Caco-2 (cell line): Measurements from ENCODE around the gene TFRC. TPM values are rescaled to one million over a fixed set of nuclear protein-coding genes. Genes with fewer than 3 reads are reported as not detected.
"Not testable (repeated sequence)": the region's sequence is repeated elsewhere in the genome, so short reads cannot be mapped to it uniquely, and the experiment has no call there.

Experiments used
- BruUV-seq: library from RNA; stranded (reverse); fragments of 400-500 nt; replicated peaks from 2 replicates; lab custom pipeline; 2021; lab: Mats Ljungman, UMichigan
- CTCF ChIA-PET: fragments of 300-600 bp; sonication (Branson Sonifier 250); formaldehyde crosslinking; loops from one replicate; lab custom pipeline; 2022; ENCODE audit warnings: antibody characterized with exemption; lab: Charles Lee
- POLR2A ChIA-PET: fragments of 300-600 bp; sonication (Branson Sonifier 250); formaldehyde crosslinking; loops from one replicate; lab custom pipeline; 2022; ENCODE audit warnings: antibody characterized with exemption; lab: Charles Lee
- DNase-seq, 2 experiments: peaks; one replicate each; pipeline versions ENCODE4 v3.0.0 to v3.0.0-alpha.2; 2020 to 2022
- H3K27me3 ChIP-seq: replicated peaks from 2 replicates; pipeline ENCODE4 v1.6.0; 2011; ENCODE audit warnings: low read length; ENCODE audit not compliant: control insufficient read depth, insufficient read depth
- H3K36me3 ChIP-seq: 2 replicates; pipeline ENCODE4 v1.5.1; 2011; ENCODE audit warnings: low read length; ENCODE audit not compliant: control insufficient read depth, insufficient read depth
- H3K4me1 ChIP-seq: fragments of 250-450 bp; sonication (Bioruptor Pico); 2 replicates; pipeline ENCODE4 v1.5.1; 2020; ENCODE audit warnings: mild to moderate bottlenecking
- H3K4me3 ChIP-seq: 2 replicates; pipeline ENCODE4 v1.5.1; 2011; ENCODE audit warnings: low read depth, mild to moderate bottlenecking, control low read depth, low read length
- H3K9me3 ChIP-seq: fragments of 250-450 bp; sonication (Bioruptor Pico); 2 replicates; pipeline ENCODE4 v1.5.1; 2020; ENCODE audit warnings: mild to moderate bottlenecking, moderate library complexity
- H3K27ac Mint-ChIP-seq: one replicate; pipeline ENCODE4 v1.8.0; 2022; ENCODE audit warnings: mixed read lengths; ENCODE audit not compliant: unreplicated experiment
- H3K27me3 Mint-ChIP-seq: one replicate; pipeline ENCODE4 v1.8.0; 2022; ENCODE audit warnings: mixed read lengths; ENCODE audit not compliant: insufficient read depth, unreplicated experiment
- H3K36me3 Mint-ChIP-seq: one replicate; pipeline ENCODE4 v1.8.0; 2022; ENCODE audit warnings: mild to moderate bottlenecking, mixed read lengths; ENCODE audit not compliant: insufficient read depth, unreplicated experiment
- H3K4me1 Mint-ChIP-seq: one replicate; pipeline ENCODE4 v1.8.0; 2022; ENCODE audit warnings: low read depth, mixed read lengths; ENCODE audit not compliant: unreplicated experiment
- H3K4me3 Mint-ChIP-seq: one replicate; pipeline ENCODE4 v1.8.0; 2022; ENCODE audit warnings: mild to moderate bottlenecking, moderate library complexity, mixed read lengths; ENCODE audit not compliant: unreplicated experiment
- H3K9me3 Mint-ChIP-seq: one replicate; pipeline ENCODE4 v1.8.0; 2022; ENCODE audit warnings: mixed read lengths; ENCODE audit not compliant: unreplicated experiment
- CTCF ChIP-seq, 2 experiments: fragments of 200-600 bp in 1 of 2; IDR thresholded peaks; 1 replicate in 1 of 2; 2 replicates in 1 of 2; pipeline versions ENCODE4 v1.5.1 to v1.8.0; 2011 to 2022; ENCODE audit warnings: antibody characterized with exemption in 1 of 2, control low read depth in 1 of 2, inconsistent platforms in 1 of 2, low read depth in 1 of 2, low read length in 1 of 2, mild to moderate bottlenecking in 1 of 2, moderate library complexity in 1 of 2; ENCODE audit not compliant: insufficient read depth in 1 of 2, severe bottlenecking in 1 of 2, unreplicated experiment in 1 of 2
- intact Hi-C: fragments of 100-400 bp; cut with micrococcal nuclease; formaldehyde crosslinking; loops from one replicate; pipeline ENCODE4 v1.10.0; 2022; ENCODE audit not compliant: unreplicated experiment
- total RNA-seq: library from RNA; stranded (reverse); gene quantifications from 2 replicates; pipeline ENCODE4 v1.2.3, GENCODE V29; 2022

TFRC gene
- total RNA-seq, 1 experiment from 2014 or later: 267 TPM

DNA sequence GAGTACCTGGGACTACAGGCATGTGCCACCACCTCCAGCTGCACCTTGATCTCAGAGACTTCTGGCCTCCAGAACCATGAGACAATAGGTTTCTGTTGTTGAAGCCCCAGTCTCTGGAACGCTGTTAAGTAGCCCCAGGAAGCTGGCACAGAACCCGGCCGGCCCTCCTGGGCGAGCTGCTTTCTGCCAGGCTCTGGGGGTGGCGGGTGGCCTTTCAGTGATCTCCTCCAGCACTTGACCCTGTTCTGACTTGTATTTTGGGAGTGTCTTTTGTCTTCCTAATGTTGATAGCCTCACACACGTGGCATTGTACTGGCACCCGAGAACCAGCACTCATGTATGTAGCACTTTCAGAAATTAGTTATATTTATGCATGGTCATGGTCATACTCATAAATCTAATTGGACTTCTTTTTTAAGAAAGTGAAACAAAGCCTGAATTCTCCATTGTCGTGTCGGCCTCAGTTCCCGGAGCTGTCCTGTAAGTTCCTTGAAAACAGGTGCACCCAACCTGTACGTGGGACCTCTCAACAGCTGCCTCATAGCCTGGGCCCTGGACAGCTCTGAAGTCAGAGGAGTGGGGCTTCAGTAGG, 74.0 kb downstream of the TFRC start:
- no peak for TF ChIP-seq CTCF (IDR thresholded peaks at IDR 0.05; ENCODE audit: insufficient read depth in 1 of 2, low read depth in 1 of 2, low read length in 1 of 2, severe bottlenecking in 1 of 2, unreplicated experiment in 1 of 2)
- ChIA-PET CTCF (no interaction called here), POLR2A (no interaction called here)
- Mint-ChIP-seq H3K27me3 (peaks cover 11% of the 10 kb centered on the region), H3K36me3 (no peaks in the 10 kb centered on the region), H3K4me3 (no peak overlapping the region), H3K27ac (no peak overlapping the region), H3K4me1 (no peaks in the 10 kb centered on the region), H3K9me3 (peaks cover 12% of the 10 kb centered on the region)
- H3K9me3 ChIP-seq: 0 out of 2 replicates have a peak, but pooled peaks cover 6% of the 10 kb centered on the region
- BruUV-seq: no TSS peak
- H3K4me3 ChIP-seq: no peak overlapping the region
- H3K4me1 ChIP-seq: no peaks in the 10 kb centered on the region
- H3K36me3 ChIP-seq: no peaks in the 10 kb centered on the region
- H3K27me3 ChIP-seq: no peaks in the 10 kb centered on the region
- intact Hi-C loops: no loop called here
- DNase-seq: no peak

GRCh38 chr3:196005338-196005737, 76.6 kb downstream of the TFRC start:
- CTCF ChIA-PET, H3K9me3 Mint-ChIP-seq, H3K4me3 Mint-ChIP-seq, H3K4me1 Mint-ChIP-seq, H3K4me3 ChIP-seq, H3K4me1 ChIP-seq, intact Hi-C loops, BruUV-seq, H3K36me3 Mint-ChIP-seq, H3K27me3 ChIP-seq, DNase-seq, H3K9me3 ChIP-seq, POLR2A ChIA-PET, H3K27ac Mint-ChIP-seq, H3K36me3 ChIP-seq: not testable (repeated sequence)
- H3K27me3 Mint-ChIP-seq: peaks cover 17% of the 10 kb centered on the region

DNA sequence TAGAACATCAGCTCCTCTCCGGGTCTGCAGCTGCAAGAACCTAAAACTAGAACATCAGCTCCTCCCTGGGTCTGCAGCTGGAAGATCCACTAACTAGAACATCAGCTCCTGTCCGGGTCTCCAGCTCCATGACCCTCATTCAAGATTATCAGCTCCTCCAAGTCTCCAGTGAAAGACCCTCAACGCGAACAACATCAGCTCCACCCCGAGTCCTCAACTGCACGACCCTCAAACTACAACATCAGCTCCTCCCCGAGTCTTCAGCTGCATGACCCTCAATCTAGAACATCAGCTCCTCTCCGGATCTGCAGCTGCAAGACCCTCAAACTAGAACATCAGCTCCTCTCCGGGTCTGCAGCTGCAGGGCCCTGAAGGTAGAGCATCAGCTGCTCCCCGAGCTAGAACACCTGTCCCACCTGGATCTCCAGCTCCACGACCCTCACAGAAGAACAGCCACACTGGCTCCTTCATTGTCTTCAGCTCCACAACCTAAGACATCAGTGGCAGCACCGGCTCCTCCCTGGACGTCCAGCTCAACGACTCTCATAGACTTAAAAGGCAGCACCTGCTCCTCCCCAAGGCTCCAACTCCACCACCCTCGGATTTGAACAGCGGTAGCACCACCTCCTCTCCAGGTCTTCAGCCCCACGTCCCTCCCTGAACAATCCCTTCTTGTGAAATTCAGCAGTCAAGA, 77.4 kb downstream of the TFRC start:
- H3K4me1 Mint-ChIP-seq, CTCF ChIA-PET, H3K27me3 ChIP-seq, H3K9me3 Mint-ChIP-seq, POLR2A ChIA-PET, H3K4me3 Mint-ChIP-seq, H3K36me3 ChIP-seq, H3K9me3 ChIP-seq, H3K27ac Mint-ChIP-seq, H3K36me3 Mint-ChIP-seq, intact Hi-C loops, H3K4me1 ChIP-seq, DNase-seq, BruUV-seq, H3K4me3 ChIP-seq: not testable (repeated sequence)
- peaks cover 21% of the 10 kb centered on the region for H3K27me3 Mint-ChIP-seq

DNA sequence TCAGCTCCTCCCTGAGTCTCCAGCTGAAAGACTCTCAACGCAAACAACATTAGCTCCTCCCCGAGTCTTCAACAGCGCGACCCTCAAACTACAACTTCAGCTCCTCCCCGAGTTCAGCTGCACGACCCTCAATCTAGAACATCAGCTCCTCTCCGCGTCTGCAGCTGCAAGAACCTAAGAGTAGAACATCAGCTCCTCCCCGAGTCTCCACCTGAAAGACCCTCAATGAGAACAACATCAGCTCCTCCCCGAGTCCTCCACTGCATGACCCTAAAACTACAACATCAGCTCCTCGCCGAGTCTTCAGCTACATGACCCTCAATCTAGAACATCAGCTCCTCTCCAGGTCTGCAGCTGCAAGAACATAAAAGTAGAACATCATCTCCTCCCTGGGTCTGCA, 78.3 kb downstream of the TFRC start:
- no peak for TF ChIP-seq CTCF (IDR thresholded peaks at IDR 0.05; ENCODE audit: insufficient read depth in 1 of 2, low read depth in 1 of 2, low read length in 1 of 2, severe bottlenecking in 1 of 2, unreplicated experiment in 1 of 2)
- H3K36me3 Mint-ChIP-seq: no peaks in the 10 kb centered on the region
- POLR2A ChIA-PET: no interaction called here
- peaks cover 25% of the 10 kb centered on the region for H3K27me3 Mint-ChIP-seq
- no peak for DNase-seq
- no peak overlapping the region for H3K27ac Mint-ChIP-seq
- H3K9me3 Mint-ChIP-seq: no peaks in the 10 kb centered on the region
- no peak overlapping the region for H3K4me3 ChIP-seq
- no peaks in the 10 kb centered on the region for H3K9me3 ChIP-seq
- intact Hi-C loops: no loop called here
- no peaks in the 10 kb centered on the region for H3K4me1 ChIP-seq
- no peaks in the 10 kb centered on the region for H3K36me3 ChIP-seq
- H3K4me3 Mint-ChIP-seq: no peak overlapping the region
- no TSS peak for BruUV-seq
- no peaks in the 10 kb centered on the region for H3K27me3 ChIP-seq
- CTCF ChIA-PET: no interaction called here
- H3K4me1 Mint-ChIP-seq: no peaks in the 10 kb centered on the region

DNA sequence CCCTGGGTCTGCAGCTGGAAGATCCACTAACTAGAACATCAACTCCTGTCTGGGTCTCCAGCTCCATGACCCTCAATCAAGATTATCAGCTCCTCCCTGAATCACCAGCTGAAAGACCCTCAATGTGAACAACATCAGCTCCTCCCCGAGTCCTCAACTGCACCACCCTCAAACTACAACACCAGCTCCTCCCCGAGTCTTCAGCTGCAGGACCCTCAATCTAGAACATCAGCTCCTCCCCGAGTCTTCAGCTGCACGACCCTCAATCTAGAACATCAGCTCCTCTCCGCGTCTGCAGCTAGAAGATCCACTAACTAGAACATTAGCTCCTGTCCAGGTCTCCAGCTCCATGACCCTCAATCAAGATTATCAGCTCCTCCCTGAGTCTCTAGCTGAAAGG, 79.2 kb downstream of the TFRC start:
- H3K27ac Mint-ChIP-seq, H3K4me1 ChIP-seq, H3K4me3 ChIP-seq, DNase-seq, H3K27me3 ChIP-seq, H3K4me1 Mint-ChIP-seq, H3K9me3 ChIP-seq, H3K4me3 Mint-ChIP-seq, H3K36me3 Mint-ChIP-seq, H3K9me3 Mint-ChIP-seq, BruUV-seq, H3K36me3 ChIP-seq, POLR2A ChIA-PET, CTCF ChIA-PET, intact Hi-C loops: not testable (repeated sequence)
- H3K27me3 Mint-ChIP-seq: peaks cover 22% of the 10 kb centered on the region
